ENCODE measurements around the gene TBC1D4. TPM values are rescaled to one million over a fixed set of nuclear protein-coding genes. Genes with fewer than 3 reads are reported as not detected.

TBC1D4 gene
- total and polyA plus RNA-seq, 10 of the 15 experiments (the other 5 are each of a cell fraction or from before 2014, with no cell fraction given), result 11.0 to 38.6 (median 25.5) TPM

GRCh38 chr13:75481176-75482069 lies 546 bp downstream of the TBC1D4 start:
- CTCF ChIA-PET, result interaction anchor here (0.8 to 3.5 kb wide), 19 partner anchors 11 to 154 kb away, joined by 3 to 47 read pairs (median 4); partner anchors contain the start of gene UCHL3
- Histone ChIP-seq H3K9ac (ENCODE audit: control insufficient read depth, insufficient read depth, low read length) (peak overlapping the region; percentile 62), H3K27me3 (replicated peaks in 1 of 2; ENCODE audit: control insufficient read depth in 2 of 2, insufficient read depth in 2 of 2, low read length in 1 of 2) (no peaks in the 10 kb centered on the region), H3K36me3 (ENCODE audit: control insufficient read depth in 2 of 2, insufficient read depth in 2 of 2, low read length in 1 of 2) (no peaks in the 10 kb centered on the region), H3K4me3 (peak overlapping the region; percentile 82), H3K4me1 (ENCODE audit: control insufficient read depth, insufficient read depth, low read length) (peaks cover 10% of the 10 kb centered on the region), H3K4me2 (ENCODE audit: control insufficient read depth, insufficient read depth) (peak overlapping the region; percentile 76), H3K27ac (ENCODE audit: control insufficient read depth, insufficient read depth) (peak overlapping the region; percentile 55), H3K9me3 (replicated peaks; ENCODE audit: control insufficient read depth, insufficient read depth, low read length) (no peaks in the 10 kb centered on the region), H2AFZ (ENCODE audit: control insufficient read depth, low read depth, low read length) (peak overlapping the region; percentile 81), H4K20me1 (ENCODE audit: control insufficient read depth, insufficient read depth) (no peaks in the 10 kb centered on the region), H3K79me2 (ENCODE audit: control insufficient read depth, insufficient read depth, low read length) (peaks cover 49% of the 10 kb centered on the region)
- 3% methylated on average over 74 of the region's 100 CpGs for WGBS (ENCODE audit: insufficient coverage, insufficient replicate concordance, low lambda C conversion rate, missing lambda C conversion rate)
- BruUV-seq (replicated peaks), result no TSS peak
- in situ Hi-C loops (cut with MboI) (no loop called here), intact Hi-C loops (cut with micrococcal nuclease; ENCODE audit: unreplicated experiment) (loop anchor here (1.0 to 5.0 kb wide), 3 partner anchors 68 to 184 kb away; partner anchors contain the start of gene UCHL3)
- no peak for DNase-seq (ENCODE audit: low read depth, low spot score)
- RAD21 ChIA-PET (ENCODE audit: unreplicated experiment), result interaction anchor here (0.7 to 3.6 kb wide), 14 partner anchors 32 to 181 kb away, joined by 3 to 46 read pairs (median 5); partner anchors contain the start of gene UCHL3
- FAIRE-seq, result no peak
- SMC1A ChIA-PET (ENCODE audit: uncharacterized antibody, unreplicated experiment), result interaction anchor here (0.6 to 5.7 kb wide), 10 partner anchors 14 to 258 kb away, joined by 3 to 75 read pairs (median 3); no protein-coding TSS in a partner anchor
- peak; percentile 66 for TF ChIP-seq GATAD2B (conservative IDR thresholded peaks at IDR 0.05; ENCODE audit: low read depth)
- no peak for TF ChIP-seq BHLHE40 (IDR thresholded peaks at IDR 0.05; ENCODE audit: borderline replicate concordance in 1 of 2, low read depth in 2 of 2, low read length in 1 of 2)
- TF ChIP-seq DPF2 (IDR thresholded peaks at IDR 0.05), result 0 out of 2 replicates have a peak, but pooled peaks have one; percentile 19
- TF ChIP-seq LARP7 (IDR thresholded peaks at IDR 0.05), result peak; percentile 63; the same call in 1 of the 2 replicates
- peak in 1 of 2 experiments; percentile 42; a peak in 1 of 3 replicates for TF ChIP-seq EGR1 (IDR thresholded peaks at IDR 0.05; ENCODE audit: borderline replicate concordance in 1 of 2, low read depth in 2 of 2, low read length in 2 of 2)
- TF ChIP-seq NKRF (conservative IDR thresholded peaks at IDR 0.05), result peak; percentile 48; the same call in 1 of the 2 replicates
- no peak for TF ChIP-seq WRNIP1 (IDR thresholded peaks at IDR 0.05; ENCODE audit: borderline replicate concordance, low read depth, low read length)
- POLR2A ChIA-PET, result interaction anchor here (1.5 kb wide), 1 partner anchor 108 kb away, joined by 6 read pairs; no protein-coding TSS in a partner anchor
- peak; percentile 54 for ATAC-seq

All from GM12878 (cell line).